ENCODE results near the gene MROH8.
"Not testable (repeated sequence)": the region's sequence is repeated elsewhere in the genome, so short reads cannot be mapped to it uniquely, and the experiment has no call there.

The MROH8 gene

DNA sequence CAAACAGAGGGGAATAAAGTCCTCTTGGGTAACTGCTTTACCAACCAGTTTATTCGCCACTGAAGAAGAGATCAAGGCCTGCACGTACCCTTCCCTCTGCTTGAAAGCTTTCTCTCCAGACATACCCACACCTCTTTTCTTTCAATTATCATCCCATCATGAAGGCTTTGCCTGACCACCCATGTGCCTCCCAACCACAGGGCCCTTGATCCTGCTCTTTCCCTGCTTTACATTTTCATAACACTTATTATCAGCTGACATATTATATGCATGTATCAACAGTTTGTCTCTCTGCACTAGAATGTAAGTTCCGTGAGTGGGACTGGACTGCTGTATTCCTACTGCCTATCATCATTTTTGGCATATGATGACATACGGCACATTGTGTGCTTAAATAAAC is 21.1 kb downstream of the MROH8 start:
- TF ChIP-seq, protein P1, sequence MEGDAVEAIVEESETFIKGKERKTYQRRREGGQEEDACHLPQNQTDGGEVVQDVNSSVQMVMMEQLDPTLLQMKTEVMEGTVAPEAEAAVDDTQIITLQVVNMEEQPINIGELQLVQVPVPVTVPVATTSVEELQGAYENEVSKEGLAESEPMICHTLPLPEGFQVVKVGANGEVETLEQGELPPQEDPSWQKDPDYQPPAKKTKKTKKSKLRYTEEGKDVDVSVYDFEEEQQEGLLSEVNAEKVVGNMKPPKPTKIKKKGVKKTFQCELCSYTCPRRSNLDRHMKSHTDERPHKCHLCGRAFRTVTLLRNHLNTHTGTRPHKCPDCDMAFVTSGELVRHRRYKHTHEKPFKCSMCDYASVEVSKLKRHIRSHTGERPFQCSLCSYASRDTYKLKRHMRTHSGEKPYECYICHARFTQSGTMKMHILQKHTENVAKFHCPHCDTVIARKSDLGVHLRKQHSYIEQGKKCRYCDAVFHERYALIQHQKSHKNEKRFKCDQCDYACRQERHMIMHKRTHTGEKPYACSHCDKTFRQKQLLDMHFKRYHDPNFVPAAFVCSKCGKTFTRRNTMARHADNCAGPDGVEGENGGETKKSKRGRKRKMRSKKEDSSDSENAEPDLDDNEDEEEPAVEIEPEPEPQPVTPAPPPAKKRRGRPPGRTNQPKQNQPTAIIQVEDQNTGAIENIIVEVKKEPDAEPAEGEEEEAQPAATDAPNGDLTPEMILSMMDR (conservative IDR thresholded peaks at IDR 0.05; ENCODE audit: low read depth, low read length): no peak
- no peak for DNase-seq (ENCODE audit: low read depth)
- H3K4me3 ChIP-seq (ENCODE audit: low read length): no peak overlapping the region

DNA sequence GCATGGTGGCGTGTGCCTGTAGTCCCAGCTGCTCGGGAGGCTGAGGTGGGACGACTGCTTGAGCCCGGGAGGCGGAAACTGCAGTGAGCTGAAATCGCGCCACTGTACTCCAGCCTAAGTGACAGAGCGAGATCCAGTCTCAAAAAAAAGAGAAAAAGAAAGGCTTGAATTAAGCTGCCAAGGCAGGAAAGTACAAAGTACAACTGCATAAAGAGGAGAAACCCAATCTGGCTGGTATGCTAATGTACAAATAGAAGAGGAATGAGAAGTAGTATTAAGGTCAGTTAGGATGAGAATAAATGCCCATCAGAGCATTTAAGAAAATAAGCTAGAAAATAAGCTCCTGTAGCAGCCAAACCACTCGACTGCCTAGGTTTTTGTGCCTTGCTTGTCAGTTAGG is 23.4 kb downstream of the MROH8 start:
- DNase-seq (ENCODE audit: low read depth): no peak
- TF ChIP-seq, protein P1 (conservative IDR thresholded peaks at IDR 0.05; ENCODE audit: low read depth, low read length): no peak
- no peak overlapping the region for H3K4me3 ChIP-seq (ENCODE audit: low read length)

DNA sequence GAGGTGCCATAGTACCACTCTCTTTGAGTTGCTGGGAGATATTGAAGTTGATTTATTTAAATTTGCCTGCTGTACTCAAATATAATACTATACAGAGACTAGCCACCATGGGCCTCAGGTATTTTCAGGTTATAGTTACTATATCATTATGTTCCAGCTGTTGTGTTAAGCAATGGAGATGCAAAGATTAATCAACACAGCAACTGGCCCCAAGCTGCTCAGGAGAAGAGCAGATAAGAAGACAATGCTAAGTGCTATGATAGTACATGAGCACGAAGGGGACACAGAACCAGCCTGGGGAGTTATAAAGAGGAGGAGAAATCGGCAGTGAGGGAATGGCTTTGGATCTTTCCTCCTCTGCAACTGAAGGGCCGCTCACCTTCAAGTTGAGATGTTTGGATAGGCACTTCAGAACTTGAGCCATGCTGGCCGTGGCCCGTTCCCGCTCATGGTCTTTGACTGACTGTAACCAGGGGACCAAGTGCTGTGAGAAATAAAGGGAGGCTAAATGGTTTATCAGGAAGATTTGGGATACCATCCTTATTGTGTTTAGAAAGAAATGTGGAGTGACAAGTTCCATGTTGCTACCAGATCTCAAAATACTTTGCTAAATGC is 24.6 kb downstream of the MROH8 start:
- no peak for DNase-seq (ENCODE audit: low read depth)
- TF ChIP-seq, protein P1 (conservative IDR thresholded peaks at IDR 0.05; ENCODE audit: low read depth, low read length): no peak

DNA sequence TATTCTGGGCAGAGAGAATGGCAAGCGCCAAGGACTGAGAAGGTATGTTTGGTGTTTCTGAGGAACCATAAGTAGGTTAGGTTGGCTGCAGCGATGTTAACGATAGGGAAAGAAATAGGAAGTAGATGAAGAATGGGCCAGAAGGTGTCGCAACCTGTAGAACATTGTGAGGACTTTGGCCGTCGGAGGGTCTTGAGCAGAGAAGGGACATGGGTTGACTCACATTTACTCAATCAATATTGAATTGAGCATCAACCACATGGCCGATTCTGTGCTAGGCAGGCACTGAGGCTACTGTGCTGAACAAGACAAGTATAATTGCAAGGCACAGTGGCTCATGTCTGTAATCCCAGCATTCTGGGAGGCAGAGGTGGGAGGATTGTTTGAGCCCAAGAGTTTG is 27.1 kb downstream of the MROH8 start:
- H3K4me3 ChIP-seq (ENCODE audit: low read length): no peak overlapping the region
- DNase-seq (ENCODE audit: low read depth): no peak
- TF ChIP-seq, protein P1 (conservative IDR thresholded peaks at IDR 0.05; ENCODE audit: low read depth, low read length): no peak

More for the DNA sequence above, 24.6 kb downstream of the MROH8 start:
- H3K4me3 ChIP-seq (ENCODE audit: low read length): no peak overlapping the region

DNA sequence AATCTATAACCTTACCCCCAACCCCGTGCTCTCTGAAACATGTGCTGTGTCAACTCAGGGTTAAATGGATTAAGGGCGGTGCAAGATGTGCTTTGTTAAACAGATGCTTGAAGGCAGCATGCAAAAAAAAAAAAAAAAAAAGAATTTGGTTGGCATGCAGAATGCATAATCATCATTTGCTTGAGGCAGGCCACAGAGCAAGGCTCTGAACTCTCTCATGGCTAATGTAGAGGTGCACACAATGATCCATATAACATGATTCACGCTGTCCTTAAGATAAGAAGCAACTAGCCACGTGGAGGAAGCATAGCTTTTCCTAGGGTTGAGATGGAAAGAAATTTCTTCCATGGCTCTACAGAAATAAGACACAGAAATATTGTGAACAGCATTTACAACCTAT is 27.8 kb downstream of the MROH8 start:
- no peak overlapping the region for H3K4me3 ChIP-seq (ENCODE audit: low read length)
- TF ChIP-seq, protein P1 (conservative IDR thresholded peaks at IDR 0.05; ENCODE audit: low read depth, low read length): no peak
- no peak for DNase-seq (ENCODE audit: low read depth)

DNA sequence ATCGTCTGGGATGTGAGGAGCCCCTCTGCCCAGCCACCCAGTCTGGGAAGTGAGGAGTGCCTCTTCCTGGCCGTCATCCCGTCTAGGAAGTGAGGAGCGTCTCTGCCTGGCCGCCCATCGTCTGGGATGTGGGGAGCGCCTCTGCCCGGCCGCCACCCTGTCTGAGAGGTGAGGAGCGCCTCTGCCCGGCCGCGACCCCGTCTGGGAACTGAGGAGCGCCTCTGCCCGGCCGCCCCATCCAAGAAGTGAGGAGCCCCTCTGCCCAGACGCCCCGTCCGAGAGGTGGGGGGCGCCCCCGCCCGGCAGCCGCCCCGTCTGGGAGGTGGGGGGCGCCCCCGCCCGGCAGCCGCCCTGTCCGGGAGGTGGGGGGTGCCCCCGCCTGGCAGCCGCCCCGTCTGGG is 28.5 kb downstream of the MROH8 start:
- DNase-seq (ENCODE audit: low read depth); H3K4me3 ChIP-seq (ENCODE audit: low read length): not testable (repeated sequence)

DNA sequence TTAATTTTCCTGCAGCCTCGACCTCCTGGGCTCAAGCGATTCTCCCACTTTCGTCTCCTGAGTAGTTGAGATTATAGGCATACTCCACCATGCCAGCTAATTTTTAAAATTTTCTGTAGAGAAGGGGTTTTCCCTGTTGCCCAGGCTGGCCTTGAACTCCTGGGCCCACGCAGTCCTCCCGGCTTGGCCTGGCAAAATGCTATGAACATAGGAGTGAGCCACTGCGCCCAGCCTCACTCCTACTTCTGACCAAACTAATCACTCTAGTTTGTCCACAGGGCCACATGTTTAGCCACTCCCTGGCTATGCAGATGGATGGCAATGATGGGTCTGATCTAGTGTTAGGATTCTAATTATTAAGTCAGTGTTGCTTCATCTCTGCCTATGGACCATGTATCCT is 32.1 kb downstream of the MROH8 start:
- no peak for DNase-seq (ENCODE audit: low read depth)
- no peak overlapping the region for H3K4me3 ChIP-seq (ENCODE audit: low read length)
- TF ChIP-seq, protein P1 (conservative IDR thresholded peaks at IDR 0.05; ENCODE audit: low read depth, low read length): no peak
